Measurements from ENCODE around the gene GOLM1. TPM values are rescaled to one million over a fixed set of nuclear protein-coding genes. Genes with fewer than 3 reads are reported as not detected.

Gene GOLM1
- total and polyA plus RNA-seq, 8 donors = 20.2 to 76.7 (median 34.0) TPM

DNA sequence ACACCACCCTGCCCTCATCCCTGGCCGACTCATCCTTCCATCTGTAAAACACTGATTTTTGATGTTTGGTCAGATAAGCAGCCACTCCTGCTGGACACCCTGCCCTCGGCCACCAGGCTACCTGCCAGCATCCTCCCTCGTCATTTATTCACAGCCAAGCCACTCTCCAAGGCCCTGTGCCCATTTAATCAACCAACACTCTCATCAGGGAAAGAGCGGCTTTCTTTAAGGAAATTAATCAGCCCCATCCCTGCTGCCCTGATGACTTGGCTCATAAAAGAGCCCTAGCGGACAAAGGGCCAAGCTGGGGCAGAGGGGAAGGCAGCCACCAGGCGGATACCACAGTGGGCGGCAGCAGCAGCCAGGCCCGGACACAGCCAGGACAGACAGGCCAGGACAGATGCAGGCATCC, 52.4 kb downstream of the GOLM1 start:
- intact Hi-C loops (cut with DNase I) = no loop called here
- Histone ChIP-seq H3K9me3 (no peaks in the 10 kb centered on the region), H3K4me3 (no peak overlapping the region), H3K36me3 (no peaks in the 10 kb centered on the region), H3K27me3 (no peaks in the 10 kb centered on the region), H3K27ac (no peak overlapping the region), H3K4me1 (no peaks in the 10 kb centered on the region)
- DNase-seq (no peak), ATAC-seq (no peak), FAIRE-seq (no peak)
- TF ChIP-seq, protein P1, sequence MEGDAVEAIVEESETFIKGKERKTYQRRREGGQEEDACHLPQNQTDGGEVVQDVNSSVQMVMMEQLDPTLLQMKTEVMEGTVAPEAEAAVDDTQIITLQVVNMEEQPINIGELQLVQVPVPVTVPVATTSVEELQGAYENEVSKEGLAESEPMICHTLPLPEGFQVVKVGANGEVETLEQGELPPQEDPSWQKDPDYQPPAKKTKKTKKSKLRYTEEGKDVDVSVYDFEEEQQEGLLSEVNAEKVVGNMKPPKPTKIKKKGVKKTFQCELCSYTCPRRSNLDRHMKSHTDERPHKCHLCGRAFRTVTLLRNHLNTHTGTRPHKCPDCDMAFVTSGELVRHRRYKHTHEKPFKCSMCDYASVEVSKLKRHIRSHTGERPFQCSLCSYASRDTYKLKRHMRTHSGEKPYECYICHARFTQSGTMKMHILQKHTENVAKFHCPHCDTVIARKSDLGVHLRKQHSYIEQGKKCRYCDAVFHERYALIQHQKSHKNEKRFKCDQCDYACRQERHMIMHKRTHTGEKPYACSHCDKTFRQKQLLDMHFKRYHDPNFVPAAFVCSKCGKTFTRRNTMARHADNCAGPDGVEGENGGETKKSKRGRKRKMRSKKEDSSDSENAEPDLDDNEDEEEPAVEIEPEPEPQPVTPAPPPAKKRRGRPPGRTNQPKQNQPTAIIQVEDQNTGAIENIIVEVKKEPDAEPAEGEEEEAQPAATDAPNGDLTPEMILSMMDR (IDR thresholded peaks at IDR 0.05) = no peak
- WGBS, 2 donors = 82 to 84% methylated on average over 8 of the region's 8 CpGs

- ATAC-seq (no peak), DNase-seq (no peak)
- 90 to 95% methylated on average over 14 of the region's 14 CpGs for WGBS, 2 donors
Measured at GRCh38 chr9:86046071-86046636, 53.2 kb downstream of the GOLM1 start.

DNA sequence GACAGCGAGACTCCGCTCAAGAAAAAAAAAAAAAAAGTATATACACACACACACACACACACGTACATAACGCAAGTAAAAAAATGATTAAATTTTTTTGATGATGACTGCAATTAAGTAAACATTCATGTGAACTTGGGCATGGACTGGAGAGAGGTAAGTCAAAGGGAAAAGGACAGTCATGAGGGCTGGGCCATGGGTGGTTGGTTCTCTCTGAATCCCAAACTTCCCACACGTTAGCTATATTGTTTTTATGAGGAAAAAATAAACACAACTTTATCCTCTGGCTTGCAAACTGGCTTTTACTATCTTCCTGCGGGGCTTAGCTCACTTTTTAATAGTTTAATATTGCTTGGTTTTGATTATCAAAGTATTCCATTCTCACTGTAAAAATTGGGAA, 53.7 kb downstream of the GOLM1 start:
- ATAC-seq (no peak), FAIRE-seq (no peak), DNase-seq (no peak)
- H3K27me3 ChIP-seq = no peaks in the 10 kb centered on the region
- WGBS, 2 donors = 92 to 95% methylated on average over 6 of the region's 6 CpGs
- H3K4me1 ChIP-seq = no peaks in the 10 kb centered on the region
- no peaks in the 10 kb centered on the region for H3K36me3 ChIP-seq
- TF ChIP-seq, protein P1 (IDR thresholded peaks at IDR 0.05) = no peak
- no peak overlapping the region for H3K27ac ChIP-seq
- H3K9me3 ChIP-seq = no peaks in the 10 kb centered on the region
- H3K4me3 ChIP-seq = no peak overlapping the region
- intact Hi-C loops (cut with DNase I) = no loop called here

More at GRCh38 chr9:86046071-86046636, 53.2 kb downstream of the GOLM1 start:
- Histone ChIP-seq H3K4me1 (no peaks in the 10 kb centered on the region), H3K36me3 (no peaks in the 10 kb centered on the region), H3K9me3 (no peaks in the 10 kb centered on the region), H3K4me3 (no peak overlapping the region), H3K27me3 (no peaks in the 10 kb centered on the region), H3K27ac (no peak overlapping the region)
- intact Hi-C loops (cut with DNase I) = no loop called here
- no peak for FAIRE-seq
- TF ChIP-seq, protein P1 (IDR thresholded peaks at IDR 0.05) = no peak

DNA sequence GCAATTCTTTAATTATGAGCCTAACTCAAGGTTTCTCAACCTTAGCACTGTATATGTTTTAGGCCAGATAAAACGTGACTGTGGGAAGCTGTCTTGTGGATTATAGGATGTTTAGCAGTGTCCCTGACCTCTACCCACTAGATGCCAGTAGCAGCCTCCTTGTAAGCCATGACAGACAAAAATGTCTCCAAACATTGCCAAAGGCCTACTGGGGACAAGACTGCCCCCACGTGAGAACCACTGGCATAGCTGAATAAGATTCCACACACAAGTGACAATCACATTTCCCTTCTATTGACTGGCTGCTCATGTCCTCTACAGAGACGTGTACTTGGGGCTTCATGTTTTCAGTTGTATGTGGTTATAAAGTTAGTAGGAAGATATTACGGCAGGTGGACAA, 55.4 kb downstream of the GOLM1 start:
- Histone ChIP-seq H3K4me3 (no peak overlapping the region), H3K4me1 (no peaks in the 10 kb centered on the region), H3K27ac (no peak overlapping the region), H3K27me3 (no peaks in the 10 kb centered on the region), H3K36me3 (no peaks in the 10 kb centered on the region), H3K9me3 (no peaks in the 10 kb centered on the region)
- intact Hi-C loops (cut with DNase I) = no loop called here
- no peak for ATAC-seq
- TF ChIP-seq, protein P1 (IDR thresholded peaks at IDR 0.05) = no peak
- FAIRE-seq = no peak
- no peak for DNase-seq
- WGBS, 2 donors = 88 to 92% methylated on average over 4 of the region's 4 CpGs

- Histone ChIP-seq H3K27ac (no peak overlapping the region), H3K27me3 (no peaks in the 10 kb centered on the region), H3K36me3 (no peaks in the 10 kb centered on the region), H3K9me3 (no peaks in the 10 kb centered on the region), H3K4me1 (no peaks in the 10 kb centered on the region), H3K4me3 (no peak overlapping the region)
- no peak for DNase-seq
- FAIRE-seq = no peak
- intact Hi-C loops (cut with DNase I) = no loop called here
- no peak for ATAC-seq
- TF ChIP-seq, protein P1 (IDR thresholded peaks at IDR 0.05) = no peak
- WGBS, 2 donors = 90 to 94% methylated on average over 5 of the region's 5 CpGs
Measured at GRCh38 chr9:86043586-86043985, 55.8 kb downstream of the GOLM1 start.
